Skeletal muscle satellite cell (primary cell): ENCODE measurements around the gene REL. TPM values are rescaled to one million over a fixed set of nuclear protein-coding genes. Genes with fewer than 3 reads are reported as not detected.

ENCODE experiments used
- H3K27me3 ChIP-seq: 2 replicates; pipeline ENCODE4 v1.7.0; 2013; ENCODE audit warnings: low read length; ENCODE audit not compliant: control insufficient read depth, insufficient read depth
- H3K36me3 ChIP-seq: 2 replicates; pipeline ENCODE4 v1.7.0; 2013; ENCODE audit warnings: mild to moderate bottlenecking, control low read depth, low read length; ENCODE audit not compliant: insufficient read depth
- H3K4me1 ChIP-seq: 2 replicates; pipeline ENCODE4 v1.7.0; 2013; ENCODE audit warnings: low read length; ENCODE audit not compliant: control insufficient read depth, insufficient read depth
- H3K4me2 ChIP-seq: 2 replicates; pipeline ENCODE4 v1.7.0; 2013; ENCODE audit warnings: mild to moderate bottlenecking, low read length
- H3K4me3 ChIP-seq: 2 replicates; pipeline ENCODE4 v1.7.0; 2013; ENCODE audit warnings: low read length
- H3K9ac ChIP-seq: 2 replicates; pipeline ENCODE4 v1.7.0; 2013; ENCODE audit warnings: mild to moderate bottlenecking, low read depth, low read length, moderate library complexity
- H3K9me3 ChIP-seq: replicated peaks from 2 replicates; pipeline ENCODE4 v1.7.0; 2013; ENCODE audit warnings: mild to moderate bottlenecking, control low read depth, low read length
- small RNA-seq: library from RNA; depleted of rRNA; stranded (forward); fragments of <200 nt; gene quantifications from one replicate; pipeline ENCODE3, GENCODE V24; 2012

The REL gene

DNA sequence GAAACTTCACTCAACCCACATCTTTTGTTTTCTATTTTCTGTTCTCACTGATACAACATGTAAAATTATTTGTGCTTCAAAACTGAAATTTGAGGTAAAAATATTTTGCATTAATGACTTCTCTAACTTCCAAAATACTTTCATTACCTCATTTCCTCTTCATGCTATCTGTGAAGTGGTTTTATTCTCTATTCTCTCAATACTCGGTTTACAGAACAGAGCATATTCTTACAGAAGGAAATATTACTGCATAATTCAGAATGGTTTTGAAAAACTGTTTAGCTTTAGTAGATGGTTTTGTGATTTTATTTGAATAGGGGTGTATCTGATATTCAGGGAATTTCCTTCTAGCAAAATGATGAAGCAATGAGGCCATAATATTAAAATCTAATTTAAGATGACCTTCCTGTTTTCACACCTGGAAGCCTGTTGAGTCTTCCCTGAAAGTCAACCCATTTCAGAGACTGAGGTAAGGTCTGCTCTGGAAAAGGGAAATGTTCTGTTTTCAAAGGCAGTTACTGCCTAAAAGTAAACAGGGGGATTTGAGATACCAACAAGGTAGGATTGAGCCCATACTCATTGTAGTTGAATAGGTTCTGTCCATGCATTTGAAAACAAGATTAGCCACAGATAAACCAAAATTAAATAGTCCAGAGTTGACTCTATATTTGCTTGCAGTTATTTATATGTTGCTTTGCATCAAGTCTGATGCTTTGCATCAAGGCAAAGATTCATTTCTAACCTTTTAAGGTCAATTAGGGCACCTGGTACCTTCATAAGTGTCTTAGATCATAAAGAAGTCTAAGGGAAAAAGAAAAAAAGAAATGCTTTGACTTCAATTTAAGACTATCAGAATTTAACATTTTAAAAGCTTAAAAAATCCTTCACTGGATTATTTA lies 85.4 kb downstream of the REL start:
- Histone ChIP-seq H3K9ac (no peak overlapping the region), H3K4me3 (no peak overlapping the region), H3K4me2 (no peak overlapping the region), H3K36me3 (no peaks in the 10 kb centered on the region), H3K9me3 (no peaks in the 10 kb centered on the region), H3K4me1 (peaks cover 4% of the 10 kb centered on the region), H3K27me3 (no peaks in the 10 kb centered on the region)

- Histone ChIP-seq H3K4me1 (no peaks in the 10 kb centered on the region), H3K9me3 (no peaks in the 10 kb centered on the region), H3K4me2 (no peak overlapping the region), H3K27me3 (no peaks in the 10 kb centered on the region), H3K36me3 (no peaks in the 10 kb centered on the region), H3K4me3 (no peak overlapping the region), H3K9ac (no peak overlapping the region)
These were observed 91.7 kb downstream of the REL start for GRCh38 chr2:60972889-60973656.

GRCh38 chr2:60973705-60974104 lies 92.3 kb downstream of the REL start:
- no peak overlapping the region for H3K4me2 ChIP-seq
- H3K27me3 ChIP-seq: no peaks in the 10 kb centered on the region
- H3K36me3 ChIP-seq: no peaks in the 10 kb centered on the region
- H3K9ac ChIP-seq: no peak overlapping the region
- H3K4me3 ChIP-seq: no peak overlapping the region
- no peaks in the 10 kb centered on the region for H3K4me1 ChIP-seq
- no peaks in the 10 kb centered on the region for H3K9me3 ChIP-seq

DNA sequence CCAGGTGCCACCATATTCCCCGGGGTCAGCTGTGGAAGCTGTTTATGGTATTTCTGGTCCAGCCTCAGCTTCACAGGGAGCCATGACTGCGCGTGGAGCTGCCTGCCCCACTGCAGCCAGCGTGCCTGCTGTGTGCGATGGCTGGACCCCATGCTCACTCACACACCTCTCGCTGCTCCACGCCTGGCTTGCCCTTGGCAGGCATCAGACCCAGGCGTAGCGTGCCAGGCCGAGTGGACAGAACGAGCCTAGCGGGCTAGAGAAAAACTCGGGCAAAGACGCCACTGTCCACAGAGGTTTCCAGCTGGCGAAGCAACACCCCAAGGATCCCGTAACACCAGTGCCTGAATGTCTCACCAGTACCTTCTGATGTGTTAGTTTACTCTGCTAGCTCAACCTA lies 93.3 kb downstream of the REL start:
- H3K36me3 ChIP-seq: no peaks in the 10 kb centered on the region
- H3K9me3 ChIP-seq: no peaks in the 10 kb centered on the region
- no peaks in the 10 kb centered on the region for H3K4me1 ChIP-seq
- no peak overlapping the region for H3K4me2 ChIP-seq
- H3K9ac ChIP-seq: no peak overlapping the region
- H3K27me3 ChIP-seq: no peaks in the 10 kb centered on the region
- no peak overlapping the region for H3K4me3 ChIP-seq

Small RNA genes within 50 kb of the gene (small RNA-seq; reads per million reads assigned to genes)
- gene RN7SL632P (not detected), gene RNU4-51P (not detected)
